ENCODE data around the gene CREB3L2. TPM values are rescaled to one million over a fixed set of nuclear protein-coding genes. Genes with fewer than 3 reads are reported as not detected.
A peak's percentile ranks its signal among the peaks of the same experiment; 100 is the strongest.

CREB3L2 gene
- total and polyA plus RNA-seq, 2 of the 13 experiments (the other 11 are each of a cell fraction or from before 2014, with no cell fraction given), result 22.1 to 41.1 TPM

DNA sequence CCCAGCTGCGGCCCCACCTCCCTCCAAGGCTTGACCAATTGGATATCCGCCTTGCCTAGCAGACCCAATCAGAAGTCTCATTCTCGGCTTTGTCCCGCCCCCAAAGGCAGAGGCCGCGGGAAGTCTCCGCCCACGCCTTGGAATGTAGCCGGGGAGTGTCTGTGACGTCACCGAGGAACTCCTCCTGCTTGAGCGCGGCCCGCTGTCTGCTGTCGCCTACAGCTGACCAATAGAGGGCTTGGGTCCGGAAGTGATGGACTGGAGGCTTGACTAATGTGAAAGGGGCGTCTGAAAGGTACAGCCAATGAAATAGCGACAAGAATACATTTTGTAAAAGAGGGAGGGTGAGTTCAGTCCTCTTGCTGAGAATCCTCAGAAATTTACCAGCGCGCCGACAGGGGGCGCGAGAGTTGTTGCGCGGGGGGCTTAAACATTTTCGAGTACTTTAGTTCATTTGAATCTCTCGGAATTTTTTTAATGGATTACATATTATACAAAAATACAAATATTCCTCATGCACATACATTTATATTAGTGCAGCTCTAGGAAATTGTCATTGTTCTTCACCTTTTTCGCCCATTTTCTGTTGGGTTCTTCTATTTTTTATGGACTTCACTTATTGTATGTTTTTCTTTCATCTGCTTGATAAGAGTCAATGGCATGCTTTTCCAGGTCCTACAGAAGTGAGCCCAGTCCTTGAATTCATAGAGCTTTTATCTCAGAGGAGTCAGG lies 376 bp upstream of the CREB3L2 start (continued):
- TF ChIP-seq, protein P1, sequence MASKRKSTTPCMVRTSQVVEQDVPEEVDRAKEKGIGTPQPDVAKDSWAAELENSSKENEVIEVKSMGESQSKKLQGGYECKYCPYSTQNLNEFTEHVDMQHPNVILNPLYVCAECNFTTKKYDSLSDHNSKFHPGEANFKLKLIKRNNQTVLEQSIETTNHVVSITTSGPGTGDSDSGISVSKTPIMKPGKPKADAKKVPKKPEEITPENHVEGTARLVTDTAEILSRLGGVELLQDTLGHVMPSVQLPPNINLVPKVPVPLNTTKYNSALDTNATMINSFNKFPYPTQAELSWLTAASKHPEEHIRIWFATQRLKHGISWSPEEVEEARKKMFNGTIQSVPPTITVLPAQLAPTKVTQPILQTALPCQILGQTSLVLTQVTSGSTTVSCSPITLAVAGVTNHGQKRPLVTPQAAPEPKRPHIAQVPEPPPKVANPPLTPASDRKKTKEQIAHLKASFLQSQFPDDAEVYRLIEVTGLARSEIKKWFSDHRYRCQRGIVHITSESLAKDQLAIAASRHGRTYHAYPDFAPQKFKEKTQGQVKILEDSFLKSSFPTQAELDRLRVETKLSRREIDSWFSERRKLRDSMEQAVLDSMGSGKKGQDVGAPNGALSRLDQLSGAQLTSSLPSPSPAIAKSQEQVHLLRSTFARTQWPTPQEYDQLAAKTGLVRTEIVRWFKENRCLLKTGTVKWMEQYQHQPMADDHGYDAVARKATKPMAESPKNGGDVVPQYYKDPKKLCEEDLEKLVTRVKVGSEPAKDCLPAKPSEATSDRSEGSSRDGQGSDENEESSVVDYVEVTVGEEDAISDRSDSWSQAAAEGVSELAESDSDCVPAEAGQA (IDR thresholded peaks at IDR 0.05; ENCODE audit: low read depth), result peak; percentile 69
- TF ChIP-seq, protein P1 (CRISPR knock-in tag; IDR thresholded peaks at IDR 0.05; ENCODE audit: borderline replicate concordance), result no peak
- TF ChIP-seq HOXA3 (CRISPR knock-in tag; IDR thresholded peaks at IDR 0.05) (peak; percentile 60), ZGPAT (CRISPR knock-in tag; IDR thresholded peaks at IDR 0.05) (peak; percentile 76; the same call in 1 of the 2 replicates), MXI1 (IDR thresholded peaks at IDR 0.05; ENCODE audit: borderline replicate concordance, low read depth, low read length) (0 out of 3 replicates have a peak, but pooled peaks have one; percentile 1), ZNF569 (CRISPR knock-in tag; IDR thresholded peaks at IDR 0.05; ENCODE audit: borderline replicate concordance) (no peak)
